GM20000 (cell line): Measurements from ENCODE around the gene PNCK.
A peak's percentile ranks its signal among the peaks of the same experiment; 100 is the strongest.

ENCODE experiments used
- DNase-seq: peaks from one replicate; pipeline ENCODE4 v3.0.0; 2012; ENCODE audit warnings: low spot score
- CTCF ChIP-seq: IDR thresholded peaks from 2 replicates; pipeline ENCODE4 v1.5.1; 2012; ENCODE audit warnings: mild to moderate bottlenecking, control low read depth; ENCODE audit errors: extremely low read depth, missing control alignments

The PNCK gene

DNA sequence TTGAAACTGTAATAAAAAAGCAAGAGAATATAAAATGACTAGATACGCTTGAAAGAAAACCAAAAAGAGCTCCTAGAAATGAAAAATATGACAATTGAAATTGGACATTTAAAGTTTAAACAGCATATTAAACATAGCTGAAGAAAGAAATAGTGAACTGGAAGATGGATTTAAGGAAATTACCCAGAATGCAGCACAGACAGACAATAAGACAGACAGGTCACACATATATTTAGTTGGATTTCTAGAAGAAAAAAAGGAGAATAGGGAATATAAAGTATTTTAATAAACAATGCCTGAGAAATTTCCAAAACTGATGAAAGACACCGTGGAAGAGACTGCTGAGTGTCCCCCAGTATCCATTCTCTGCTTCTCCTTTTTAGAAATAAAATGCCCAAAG, 20.1 kb downstream of the PNCK start:
- DNase-seq, result no peak
- TF ChIP-seq CTCF, result no peak

GRCh38 chrX:153651540-153652079, 22.0 kb downstream of the PNCK start:
- TF ChIP-seq CTCF, result no peak
- peak; percentile 44 for DNase-seq

DNA sequence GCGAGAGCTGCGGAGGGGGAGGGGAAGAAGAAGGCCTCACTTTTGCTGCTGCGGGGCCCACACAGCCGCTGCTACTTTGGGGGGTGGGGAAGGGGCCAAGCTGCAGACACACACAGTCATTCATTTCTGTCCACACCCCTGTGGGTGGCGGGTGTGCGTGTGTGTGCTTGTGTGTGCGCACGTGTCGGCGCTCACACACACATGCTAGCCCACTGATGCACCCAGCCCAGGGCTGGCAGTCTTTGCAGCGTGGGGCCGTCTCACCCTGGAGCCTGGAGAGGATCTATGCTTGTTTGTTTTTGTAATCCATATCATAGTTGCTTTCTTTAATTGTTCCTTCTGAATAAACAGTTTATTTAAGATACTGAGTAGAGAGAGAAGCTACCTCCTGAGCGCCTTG, 22.7 kb downstream of the PNCK start:
- no peak for TF ChIP-seq CTCF
- DNase-seq, result no peak

- TF ChIP-seq CTCF, result no peak
These were observed 23.5 kb downstream of the PNCK start for GRCh38 chrX:153649915-153650782.

GRCh38 chrX:153649178-153649914, 24.3 kb downstream of the PNCK start:
- TF ChIP-seq CTCF, result peak; percentile 51
- DNase-seq, result peak; percentile 87

More at GRCh38 chrX:153649915-153650782, 23.5 kb downstream of the PNCK start:
- peak; percentile 3 for DNase-seq

- peak; percentile 25 for DNase-seq
- TF ChIP-seq CTCF, result no peak
These were observed 25.0 kb downstream of the PNCK start for GRCh38 chrX:153648358-153649177.
